ENCODE data around the gene VAV2. TPM values are rescaled to one million over a fixed set of nuclear protein-coding genes. Genes with fewer than 3 reads are reported as not detected.

VAV2 gene
- 24.3 and 25.1 TPM in 2 replicates for total RNA-seq (2014; rRNA removed; shearing (Covaris generic); ENCODE audit: low replicate concordance)

- peak; percentile 79 for DNase-seq (ENCODE audit: low read depth)
- in situ Hi-C loops (cut with HindIII; ENCODE audit: low pct_unique_long_range_greater_than_20kb, low sequenced_read_pairs) = no loop called here
Observed at GRCh38 chr9:133991964-133992779, at the start of gene VAV2. Gene VAV2, minus strand, starts transcription at chr9:133992324. Its CDS starts 46 bp downstream, at chr9:133992278.

GRCh38 chr9:134041649-134041962 lies 49.5 kb upstream of the VAV2 start:
- DNase-seq (ENCODE audit: low read depth) = no peak
- in situ Hi-C loops (cut with HindIII; ENCODE audit: low pct_unique_long_range_greater_than_20kb, low sequenced_read_pairs) = no loop called here

GRCh38 chr9:134040781-134041648 lies 48.9 kb upstream of the VAV2 start:
- in situ Hi-C loops (cut with HindIII; ENCODE audit: low pct_unique_long_range_greater_than_20kb, low sequenced_read_pairs) = no loop called here
- DNase-seq (ENCODE audit: low read depth) = no peak

- in situ Hi-C loops (cut with HindIII; ENCODE audit: low pct_unique_long_range_greater_than_20kb, low sequenced_read_pairs) = no loop called here
- no peak for DNase-seq (ENCODE audit: low read depth)
Observed at GRCh38 chr9:134040176-134040565, 48.0 kb upstream of the VAV2 start.

- no peak for DNase-seq (ENCODE audit: low read depth)
- in situ Hi-C loops (cut with HindIII; ENCODE audit: low pct_unique_long_range_greater_than_20kb, low sequenced_read_pairs) = no loop called here
Observed at GRCh38 chr9:134039386-134040175, 47.5 kb upstream of the VAV2 start.

- DNase-seq (ENCODE audit: low read depth) = no peak
- in situ Hi-C loops (cut with HindIII; ENCODE audit: low pct_unique_long_range_greater_than_20kb, low sequenced_read_pairs) = no loop called here
Observed at GRCh38 chr9:134037641-134038040, 45.5 kb upstream of the VAV2 start.

- no peak for DNase-seq (ENCODE audit: low read depth)
- in situ Hi-C loops (cut with HindIII; ENCODE audit: low pct_unique_long_range_greater_than_20kb, low sequenced_read_pairs) = no loop called here
Observed at GRCh38 chr9:134036130-134036529, 44.0 kb upstream of the VAV2 start.

GRCh38 chr9:134035041-134036039 lies 43.2 kb upstream of the VAV2 start:
- in situ Hi-C loops (cut with HindIII; ENCODE audit: low pct_unique_long_range_greater_than_20kb, low sequenced_read_pairs) = no loop called here
- no peak for DNase-seq (ENCODE audit: low read depth)

GRCh38 chr9:134034215-134035040 lies 42.3 kb upstream of the VAV2 start:
- DNase-seq (ENCODE audit: low read depth) = no peak
- in situ Hi-C loops (cut with HindIII; ENCODE audit: low pct_unique_long_range_greater_than_20kb, low sequenced_read_pairs) = no loop called here

GRCh38 chr9:134033516-134034214 lies 41.5 kb upstream of the VAV2 start:
- no peak for DNase-seq (ENCODE audit: low read depth)
- in situ Hi-C loops (cut with HindIII; ENCODE audit: low pct_unique_long_range_greater_than_20kb, low sequenced_read_pairs) = no loop called here

- in situ Hi-C loops (cut with HindIII; ENCODE audit: low pct_unique_long_range_greater_than_20kb, low sequenced_read_pairs) = no loop called here
- no peak for DNase-seq (ENCODE audit: low read depth)
Observed at GRCh38 chr9:134032456-134033222, 40.5 kb upstream of the VAV2 start.

GRCh38 chr9:134031783-134032182 lies 39.7 kb upstream of the VAV2 start:
- in situ Hi-C loops (cut with HindIII; ENCODE audit: low pct_unique_long_range_greater_than_20kb, low sequenced_read_pairs) = no loop called here
- no peak for DNase-seq (ENCODE audit: low read depth)

GRCh38 chr9:134030821-134031470 lies 38.8 kb upstream of the VAV2 start:
- in situ Hi-C loops (cut with HindIII; ENCODE audit: low pct_unique_long_range_greater_than_20kb, low sequenced_read_pairs) = no loop called here
- no peak for DNase-seq (ENCODE audit: low read depth)

GRCh38 chr9:134029248-134030226 lies 37.4 kb upstream of the VAV2 start:
- in situ Hi-C loops (cut with HindIII; ENCODE audit: low pct_unique_long_range_greater_than_20kb, low sequenced_read_pairs) = no loop called here
- no peak for DNase-seq (ENCODE audit: low read depth)

Measured in Caki2 (cell line).